ENCODE results near the gene PSMD11.

GRCh38 chr17:32510466-32510865 lies 66.2 kb downstream of the PSMD11 start:
- TF ChIP-seq CTCF (IDR thresholded peaks at IDR 0.05; ENCODE audit: extremely low read depth in 1 of 2, insufficient read depth in 1 of 2, low read depth in 1 of 2, low read length in 2 of 2) (no peak), POLR2AphosphoS5 (IDR thresholded peaks at IDR 0.05; ENCODE audit: insufficient read depth, low read depth, low read length) (no peak)
